ENCODE data around the gene TMC1. TPM values are rescaled to one million over a fixed set of nuclear protein-coding genes. Genes with fewer than 3 reads are reported as not detected.

Gene TMC1
- total RNA-seq, 2 experiments from 2014 or later, result not detected

- no peaks in the 10 kb centered on the region for H3K4me1 Mint-ChIP-seq (ENCODE audit: low read depth)
- H3K4me3 Mint-ChIP-seq, result no peak overlapping the region
- ChIA-PET CTCF (no interaction called here), POLR2A (no interaction called here)
- no peaks in the 10 kb centered on the region for H3K9me3 ChIP-seq (ENCODE audit: control insufficient read depth in 1 of 2, insufficient read depth in 1 of 2, low read length in 2 of 2)
- TF ChIP-seq CTCF (IDR thresholded peaks at IDR 0.05), result no peak
- no peak overlapping the region for H3K27ac ChIP-seq (ENCODE audit: low read depth in 1 of 2, low read length in 2 of 2)
- ATAC-seq (ENCODE audit: poor library complexity) (no peak), DNase-seq (no peak)
- intact Hi-C loops (cut with DNase I, micrococcal nuclease), result no loop called here
- peaks cover 6% of the 10 kb centered on the region for H3K9me3 Mint-ChIP-seq
- H3K36me3 ChIP-seq (ENCODE audit: insufficient read depth, low read length), result no peaks in the 10 kb centered on the region
- H3K27ac Mint-ChIP-seq, result no peak overlapping the region
- H3K4me3 ChIP-seq (ENCODE audit: low read length), result no peak overlapping the region
- H3K27me3 ChIP-seq (ENCODE audit: control insufficient read depth in 1 of 2, insufficient read depth in 2 of 2, low read length in 2 of 2), result no peaks in the 10 kb centered on the region
- H3K36me3 Mint-ChIP-seq (ENCODE audit: low read depth), result no peaks in the 10 kb centered on the region
- H3K4me1 ChIP-seq (ENCODE audit: insufficient read depth, low read length), result no peaks in the 10 kb centered on the region
- H3K27me3 Mint-ChIP-seq, result no peaks in the 10 kb centered on the region
These were observed 265.5 kb downstream of the TMC1 start for GRCh38 chr9:72786948-72787347.

- H3K9me3 ChIP-seq (ENCODE audit: control insufficient read depth in 1 of 2, insufficient read depth in 1 of 2, low read length in 2 of 2), result peaks cover 0 to 3% of the 10 kb centered on the region in 2 experiments
- no peaks in the 10 kb centered on the region for H3K27me3 ChIP-seq (ENCODE audit: control insufficient read depth in 1 of 2, insufficient read depth in 2 of 2, low read length in 2 of 2)
- H3K36me3 ChIP-seq (ENCODE audit: insufficient read depth, low read length), result no peaks in the 10 kb centered on the region
- DNase-seq (no peak), ATAC-seq (ENCODE audit: poor library complexity) (no peak)
- H3K4me3 Mint-ChIP-seq, result no peak overlapping the region
- ChIA-PET POLR2A (no interaction called here), CTCF (no interaction called here)
- H3K27ac Mint-ChIP-seq, result no peak overlapping the region
- H3K27me3 Mint-ChIP-seq, result no peaks in the 10 kb centered on the region
- no peak for TF ChIP-seq CTCF (IDR thresholded peaks at IDR 0.05)
- H3K4me3 ChIP-seq (ENCODE audit: low read length), result no peak overlapping the region
- H3K4me1 Mint-ChIP-seq (ENCODE audit: low read depth), result no peaks in the 10 kb centered on the region
- H3K27ac ChIP-seq (ENCODE audit: low read depth in 1 of 2, low read length in 2 of 2), result no peak overlapping the region
- peaks cover 2% of the 10 kb centered on the region for H3K9me3 Mint-ChIP-seq
- H3K36me3 Mint-ChIP-seq (ENCODE audit: low read depth), result no peaks in the 10 kb centered on the region
- no peaks in the 10 kb centered on the region for H3K4me1 ChIP-seq (ENCODE audit: insufficient read depth, low read length)
- intact Hi-C loops (cut with DNase I, micrococcal nuclease), result no loop called here
These were observed 267.7 kb downstream of the TMC1 start for GRCh38 chr9:72788966-72789735.

GRCh38 chr9:72789885-72790284 lies 268.5 kb downstream of the TMC1 start:
- H3K4me1 ChIP-seq (ENCODE audit: insufficient read depth, low read length), result no peaks in the 10 kb centered on the region
- peaks cover 0 to 3% of the 10 kb centered on the region in 2 experiments for H3K9me3 ChIP-seq (ENCODE audit: control insufficient read depth in 1 of 2, insufficient read depth in 1 of 2, low read length in 2 of 2)
- Mint-ChIP-seq H3K4me3 (no peak overlapping the region), H3K27me3 (no peaks in the 10 kb centered on the region), H3K36me3 (ENCODE audit: low read depth) (no peaks in the 10 kb centered on the region), H3K4me1 (ENCODE audit: low read depth) (no peaks in the 10 kb centered on the region), H3K27ac (no peak overlapping the region), H3K9me3 (peaks cover 1% of the 10 kb centered on the region)
- ChIA-PET POLR2A (no interaction called here), CTCF (no interaction called here)
- TF ChIP-seq CTCF (IDR thresholded peaks at IDR 0.05), result no peak
- H3K4me3 ChIP-seq (ENCODE audit: low read length), result no peak overlapping the region
- intact Hi-C loops (cut with DNase I, micrococcal nuclease), result no loop called here
- no peak overlapping the region for H3K27ac ChIP-seq (ENCODE audit: low read depth in 1 of 2, low read length in 2 of 2)
- no peaks in the 10 kb centered on the region for H3K27me3 ChIP-seq (ENCODE audit: control insufficient read depth in 1 of 2, insufficient read depth in 2 of 2, low read length in 2 of 2)
- DNase-seq (no peak), ATAC-seq (ENCODE audit: poor library complexity) (no peak)
- no peaks in the 10 kb centered on the region for H3K36me3 ChIP-seq (ENCODE audit: insufficient read depth, low read length)
